Prostate gland (tissue), 2 donors: Measurements from ENCODE around the gene PAN3. TPM values are rescaled to one million over a fixed set of nuclear protein-coding genes. Genes with fewer than 3 reads are reported as not detected.
A peak's percentile ranks its signal among the peaks of the same experiment; 100 is the strongest.
"Not testable (repeated sequence)": the region's sequence is repeated elsewhere in the genome, so short reads cannot be mapped to it uniquely, and the experiment has no call there.

Experiments used
- DNase-seq: peaks from one replicate; pipeline ENCODE4 v3.0.0-alpha.2; 2019; ENCODE audit warnings: low spot score
- H3K27ac ChIP-seq, 2 donors: fragments of 200-600 bp; sonication (generic); 2 replicates each; pipeline ENCODE4 v1.5.1; 2017 to 2019
- H3K27me3 ChIP-seq: fragments of 200-600 bp; sonication (generic); replicated peaks from 2 replicates; pipeline ENCODE4 v1.5.1; 2019; ENCODE audit not compliant: insufficient read depth
- H3K36me3 ChIP-seq, 2 donors: fragments of 200-600 bp; sonication (generic); 1 replicate in 1 of 2; 2 replicates in 1 of 2; pipeline versions ENCODE4 v1.5.1 to v1.8.1; 2017 to 2019
- H3K4me1 ChIP-seq: fragments of 200-600 bp; sonication (generic); replicated peaks from 2 replicates; pipeline ENCODE4 v1.5.1; 2019
- H3K4me3 ChIP-seq, 2 donors: fragments of 200-600 bp; sonication (generic); 2 replicates each; pipeline ENCODE4 v1.5.1; 2017 to 2019
- H3K9me3 ChIP-seq: fragments of 200-600 bp; sonication (generic); 2 replicates; pipeline ENCODE4 v1.5.1; 2017
- POLR2A ChIP-seq: fragments of 450-650 bp; IDR thresholded peaks from one replicate; pipeline ENCODE4 v1.6.1; 2016; ENCODE audit warnings: antibody characterized with exemption, mild to moderate bottlenecking
- POLR2AphosphoS5 ChIP-seq: sonication (generic); formaldehyde crosslinking; IDR thresholded peaks from one replicate; pipeline ENCODE4 v1.6.1; 2017; ENCODE audit warnings: antibody characterized with exemption
- WGBS: methylation state at CpG from one replicate; pipeline ENCODE4 v1.1.5; 2018; 5-methylcytosine and 5-hydroxymethylcytosine counted together
- intact Hi-C: fragments of 100-400 bp; cut with DNase I; formaldehyde crosslinking; loops from one replicate; pipeline ENCODE4 v1.14.2; 2022
- total RNA-seq, 2 donors: library from RNA; depleted of rRNA; stranded (reverse); fragments of >200 nt; gene quantifications; one replicate each; pipeline ENCODE4 v1.1.0, GENCODE V29; 2016
- TF ChIP-seq, protein P1 (sequence below), 4 experiments: fragments of 200-600 bp in 2 of 4; fragments of 450-650 bp in 2 of 4; sonication (generic) in 2 of 4; IDR thresholded peaks; 1 replicate in 3 of 4; 2 replicates in 1 of 4; pipeline ENCODE4 v1.5.1; 2016 to 2019; ENCODE audit warnings: antibody characterized with exemption in 4 of 4, mild to moderate bottlenecking in 2 of 4, moderate library complexity in 2 of 4

The PAN3 gene
- total RNA-seq, 2 donors from 2014 or later, result 31.4 to 51.7 TPM

DNA sequence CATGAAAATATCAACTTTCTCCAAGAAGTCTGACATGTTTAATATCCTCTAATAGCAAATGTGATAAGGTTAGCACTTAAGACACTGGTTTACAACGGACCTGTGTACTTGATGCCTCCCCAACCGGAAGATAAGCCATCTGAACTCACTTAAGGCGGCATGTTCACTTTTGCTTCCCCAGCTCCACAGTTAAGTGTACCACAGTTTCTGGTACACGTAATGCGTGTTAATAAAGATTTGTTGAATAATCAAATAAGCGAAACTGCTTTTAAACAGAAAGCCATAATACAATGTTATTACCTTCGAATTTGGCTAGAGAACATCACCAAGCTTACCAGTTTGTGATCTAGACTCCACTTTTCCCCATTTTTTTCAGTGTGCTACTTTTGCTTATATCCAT is 1.4 kb upstream of the PAN3 start:
- Histone ChIP-seq H3K36me3 (no peaks in the 10 kb centered on the region), H3K4me3 (peak overlapping the region in 1 of 2 donors; percentile 82), H3K9me3 (no peaks in the 10 kb centered on the region), H3K4me1 (peaks cover 5% of the 10 kb centered on the region), H3K27ac (no peak overlapping the region), H3K27me3 (no peaks in the 10 kb centered on the region)
- no peak for DNase-seq
- no peak for TF ChIP-seq POLR2A
- no peak for TF ChIP-seq POLR2AphosphoS5
- TF ChIP-seq, protein P1, sequence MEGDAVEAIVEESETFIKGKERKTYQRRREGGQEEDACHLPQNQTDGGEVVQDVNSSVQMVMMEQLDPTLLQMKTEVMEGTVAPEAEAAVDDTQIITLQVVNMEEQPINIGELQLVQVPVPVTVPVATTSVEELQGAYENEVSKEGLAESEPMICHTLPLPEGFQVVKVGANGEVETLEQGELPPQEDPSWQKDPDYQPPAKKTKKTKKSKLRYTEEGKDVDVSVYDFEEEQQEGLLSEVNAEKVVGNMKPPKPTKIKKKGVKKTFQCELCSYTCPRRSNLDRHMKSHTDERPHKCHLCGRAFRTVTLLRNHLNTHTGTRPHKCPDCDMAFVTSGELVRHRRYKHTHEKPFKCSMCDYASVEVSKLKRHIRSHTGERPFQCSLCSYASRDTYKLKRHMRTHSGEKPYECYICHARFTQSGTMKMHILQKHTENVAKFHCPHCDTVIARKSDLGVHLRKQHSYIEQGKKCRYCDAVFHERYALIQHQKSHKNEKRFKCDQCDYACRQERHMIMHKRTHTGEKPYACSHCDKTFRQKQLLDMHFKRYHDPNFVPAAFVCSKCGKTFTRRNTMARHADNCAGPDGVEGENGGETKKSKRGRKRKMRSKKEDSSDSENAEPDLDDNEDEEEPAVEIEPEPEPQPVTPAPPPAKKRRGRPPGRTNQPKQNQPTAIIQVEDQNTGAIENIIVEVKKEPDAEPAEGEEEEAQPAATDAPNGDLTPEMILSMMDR (IDR thresholded peaks at IDR 0.05), result no peak
- 42% methylated on average over 7 of the region's 7 CpGs for WGBS
- intact Hi-C loops, result loop anchor here (10.0 kb wide), 1 partner anchor 518 kb away; the partner anchor contains the start of gene POMP

DNA sequence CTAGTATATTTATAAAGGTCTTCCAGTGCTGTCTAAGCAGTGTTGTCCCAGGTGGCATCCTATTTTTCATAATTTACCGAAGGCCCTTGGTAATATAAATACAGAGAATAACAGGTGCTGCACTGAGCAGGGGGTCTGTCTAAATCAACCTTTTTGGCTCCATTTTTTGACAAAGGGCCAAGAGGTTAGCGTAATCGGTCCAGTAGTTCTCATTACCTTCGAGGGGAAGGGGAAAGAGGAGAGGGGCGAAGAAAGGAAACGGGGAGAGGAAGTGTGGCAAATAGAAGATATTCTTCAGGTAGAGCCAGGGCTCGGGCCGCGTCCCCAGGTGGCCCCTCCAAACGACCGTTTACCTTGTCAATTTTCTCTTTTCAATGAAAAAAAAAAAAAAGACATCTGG is 749 bp upstream of the PAN3 start:
- H3K36me3 ChIP-seq, result no peaks in the 10 kb centered on the region
- H3K4me3 ChIP-seq, result peak overlapping the region; percentile 82 to 100
- no peaks in the 10 kb centered on the region for H3K9me3 ChIP-seq
- H3K27ac ChIP-seq, result peak overlapping the region; percentile 96 to 98
- intact Hi-C loops, result loop anchor here (10.0 kb wide), 1 partner anchor 517 kb away; the partner anchor contains the start of gene POMP
- H3K27me3 ChIP-seq, result no peaks in the 10 kb centered on the region
- TF ChIP-seq POLR2A (no peak), POLR2AphosphoS5 (no peak)
- TF ChIP-seq, protein P1 (IDR thresholded peaks at IDR 0.05), result no peak
- H3K4me1 ChIP-seq, result peaks cover 5% of the 10 kb centered on the region
- peak; percentile 5 for DNase-seq
- WGBS, result 0% methylated on average over 11 of the region's 11 CpGs

DNA sequence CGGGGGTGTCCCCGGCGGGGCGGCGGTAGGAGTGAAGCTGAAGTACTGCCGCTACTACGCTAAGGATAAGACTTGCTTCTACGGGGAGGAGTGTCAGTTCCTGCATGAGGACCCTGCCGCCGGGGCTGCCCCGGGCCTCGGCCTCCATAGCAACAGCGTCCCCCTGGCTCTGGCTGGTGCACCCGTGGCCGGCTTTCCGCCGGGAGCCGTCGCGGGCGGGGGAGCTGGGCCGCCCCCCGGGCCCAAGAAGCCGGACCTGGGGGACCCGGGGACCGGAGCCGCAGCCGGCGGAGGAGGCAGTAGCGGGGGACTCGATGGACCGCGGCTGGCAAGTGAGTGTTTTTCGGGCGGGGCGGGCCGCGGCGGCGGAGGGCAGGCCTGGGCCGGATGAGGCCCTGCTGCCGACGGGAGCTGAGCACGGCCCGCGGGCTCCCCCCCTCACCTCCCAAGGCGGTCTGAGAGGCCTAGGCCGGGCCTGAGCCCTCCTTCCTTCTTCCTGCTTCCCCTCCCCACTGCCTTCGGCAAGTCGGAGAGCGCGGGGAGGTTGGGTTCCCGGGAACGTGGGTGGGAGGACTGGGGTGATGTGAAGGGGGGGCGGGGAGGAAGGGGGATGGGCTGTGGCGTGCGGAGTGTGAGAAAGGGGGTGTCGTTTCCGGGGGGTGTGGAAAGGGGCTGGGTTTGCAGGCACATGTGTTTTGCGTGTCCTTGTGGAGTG is 568 bp downstream of the PAN3 start:
- DNase-seq, result peak; percentile 70
- peaks cover 5% of the 10 kb centered on the region for H3K4me1 ChIP-seq
- H3K27me3 ChIP-seq, result no peaks in the 10 kb centered on the region
- under 1% methylated on average over 51 of the region's 60 CpGs for WGBS
- no peaks in the 10 kb centered on the region for H3K36me3 ChIP-seq
- TF ChIP-seq, protein P1 (IDR thresholded peaks at IDR 0.05), result no peak
- TF ChIP-seq POLR2AphosphoS5 (peak; percentile 37), POLR2A (peak; percentile 71)
- H3K4me3 ChIP-seq, result peak overlapping the region; percentile 82 to 100
- no peaks in the 10 kb centered on the region for H3K9me3 ChIP-seq
- peak overlapping the region; percentile 96 to 98 for H3K27ac ChIP-seq
- intact Hi-C loops, result loop anchor here (10.0 kb wide), 1 partner anchor 516 kb away; the partner anchor contains the start of gene POMP

DNA sequence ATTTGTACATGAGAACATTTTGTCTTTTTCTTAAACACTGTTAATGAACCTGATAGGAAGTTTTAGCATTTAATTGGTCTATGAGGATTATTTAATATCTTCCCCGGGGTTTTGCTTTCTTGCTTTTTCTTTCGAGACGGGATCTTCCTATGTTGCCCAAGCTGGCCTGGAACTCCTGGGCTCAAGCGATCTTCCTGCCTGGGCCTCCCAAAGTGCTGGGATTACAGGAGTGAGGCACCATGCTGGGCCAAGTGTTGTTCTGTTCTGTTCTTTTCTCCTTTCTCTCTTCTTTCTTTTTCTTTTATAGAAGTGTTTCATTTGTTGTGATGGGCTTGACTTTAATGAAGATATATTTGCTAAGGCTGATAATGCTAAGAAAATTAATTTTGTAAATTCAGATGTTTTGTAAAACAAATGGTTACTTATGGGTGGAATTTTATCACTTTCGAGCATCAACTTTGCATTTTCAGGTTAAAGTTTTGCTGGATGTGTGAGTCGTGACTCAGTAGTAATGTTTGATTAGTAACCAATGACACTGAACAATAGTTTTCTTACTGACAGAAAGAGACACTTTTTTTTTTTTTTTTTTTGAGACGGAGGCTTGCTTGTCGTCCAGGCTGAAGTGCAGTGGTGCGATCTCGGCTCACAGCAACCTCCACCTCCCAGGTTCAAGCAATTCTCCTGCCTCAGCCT is 2.2 kb downstream of the PAN3 start:
- 59% methylated on average over 10 of the region's 10 CpGs for WGBS
- H3K9me3 ChIP-seq, result no peaks in the 10 kb centered on the region
- H3K4me3 ChIP-seq, result peak overlapping the region in 1 of 2 donors; percentile 82
- no peak for TF ChIP-seq POLR2A
- TF ChIP-seq, protein P1 (IDR thresholded peaks at IDR 0.05), result no peak
- no peak for TF ChIP-seq POLR2AphosphoS5
- peaks cover 5% of the 10 kb centered on the region for H3K4me1 ChIP-seq
- DNase-seq, result no peak
- intact Hi-C loops, result loop anchor here (10.0 kb wide), 1 partner anchor 134 kb away; no protein-coding TSS in a partner anchor
- no peaks in the 10 kb centered on the region for H3K27me3 ChIP-seq
- H3K36me3 ChIP-seq, result no peaks in the 10 kb centered on the region
- no peak overlapping the region for H3K27ac ChIP-seq

DNA sequence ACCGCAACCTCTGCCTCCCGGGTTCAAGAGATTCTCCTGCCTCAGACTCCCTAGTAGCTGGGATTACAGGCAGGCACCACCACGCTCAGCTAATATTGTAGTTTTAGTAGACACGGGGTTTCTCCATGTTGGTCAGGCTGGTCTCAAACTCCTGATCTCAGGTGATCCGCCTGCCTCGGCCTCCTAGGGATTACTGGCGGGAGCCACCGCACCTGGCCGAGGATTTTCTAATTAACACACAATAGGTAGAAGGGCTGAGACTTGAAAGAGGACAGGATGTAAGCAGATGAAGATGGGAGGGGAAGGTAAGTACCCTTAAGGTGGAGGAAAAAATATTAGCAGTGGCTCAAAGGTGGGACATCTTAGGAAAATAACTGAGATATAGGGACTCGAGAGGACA is 3.2 kb downstream of the PAN3 start:
- H3K4me1 ChIP-seq, H3K27me3 ChIP-seq, H3K9me3 ChIP-seq, H3K4me3 ChIP-seq, H3K27ac ChIP-seq, DNase-seq, H3K36me3 ChIP-seq: not testable (repeated sequence)
- 80% methylated on average over 10 of the region's 10 CpGs for whole genome bisulfite sequencing
- intact Hi-C loops, result loop anchor here (10.0 kb wide), 1 partner anchor 133 kb away; no protein-coding TSS in a partner anchor
